Erythroblast (primary cell): ENCODE results near the gene ATP2A3.

Experiments used
- GATA1 ChIP-seq: IDR thresholded peaks from 2 replicates; pipeline ENCODE4 v1.6.1; 2011; ENCODE audit warnings: low read depth, mild to moderate bottlenecking, control low read depth, low read length, moderate library complexity
- POLR2A ChIP-seq: IDR thresholded peaks from 2 replicates; pipeline ENCODE4 v1.6.1; 2011; ENCODE audit warnings: mild to moderate bottlenecking, low read length

DNA sequence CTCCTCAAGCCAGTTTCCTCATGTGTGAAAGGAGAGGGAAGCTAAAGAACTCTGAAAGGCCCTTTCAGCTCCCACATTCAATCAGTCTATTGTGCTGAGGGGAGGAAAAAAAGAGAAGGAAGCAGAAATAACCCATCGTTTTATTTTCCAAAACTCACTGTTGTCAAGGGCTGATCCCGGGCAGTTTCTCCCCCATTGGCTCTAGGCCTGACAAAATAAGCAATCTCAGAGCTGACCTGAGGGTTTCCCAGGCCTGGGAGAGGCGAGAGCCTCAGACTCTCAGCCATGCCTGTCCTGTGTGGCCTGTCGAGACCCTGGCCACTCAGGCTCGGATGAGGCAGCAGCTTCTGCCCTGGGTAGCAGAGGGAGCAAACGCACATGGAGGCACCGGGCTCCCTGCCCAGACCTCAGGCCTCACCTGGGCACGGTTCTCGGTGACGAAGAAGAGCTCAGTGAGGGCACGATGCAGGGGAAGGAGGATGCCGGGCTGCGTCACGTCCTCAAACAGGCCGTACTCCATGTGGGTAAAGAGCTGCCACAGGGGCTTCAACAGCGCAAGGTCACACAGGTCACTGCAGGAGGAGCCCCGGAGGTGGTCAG is 45.0 kb upstream of the ATP2A3 start:
- TF ChIP-seq POLR2A (no peak), GATA1 (no peak)
